OCI-LY3 (cell line): ENCODE results near the gene CHST14.

Source experiments
- EZH2phosphoT487 ChIP-seq: fragments of 200-600 bp; shearing (Covaris generic); IDR thresholded peaks from 2 replicates; pipeline ENCODE4 v1.6.1; 2018; ENCODE audit warnings: antibody characterized with exemption, mixed run types, low read depth
- TF ChIP-seq, protein P1 (sequence below): fragments of 200-600, 300-600 bp; sonication (generic); IDR thresholded peaks from 2 replicates; pipeline ENCODE4 v1.5.1; 2014; ENCODE audit warnings: antibody characterized with exemption, low read length, low read depth

DNA sequence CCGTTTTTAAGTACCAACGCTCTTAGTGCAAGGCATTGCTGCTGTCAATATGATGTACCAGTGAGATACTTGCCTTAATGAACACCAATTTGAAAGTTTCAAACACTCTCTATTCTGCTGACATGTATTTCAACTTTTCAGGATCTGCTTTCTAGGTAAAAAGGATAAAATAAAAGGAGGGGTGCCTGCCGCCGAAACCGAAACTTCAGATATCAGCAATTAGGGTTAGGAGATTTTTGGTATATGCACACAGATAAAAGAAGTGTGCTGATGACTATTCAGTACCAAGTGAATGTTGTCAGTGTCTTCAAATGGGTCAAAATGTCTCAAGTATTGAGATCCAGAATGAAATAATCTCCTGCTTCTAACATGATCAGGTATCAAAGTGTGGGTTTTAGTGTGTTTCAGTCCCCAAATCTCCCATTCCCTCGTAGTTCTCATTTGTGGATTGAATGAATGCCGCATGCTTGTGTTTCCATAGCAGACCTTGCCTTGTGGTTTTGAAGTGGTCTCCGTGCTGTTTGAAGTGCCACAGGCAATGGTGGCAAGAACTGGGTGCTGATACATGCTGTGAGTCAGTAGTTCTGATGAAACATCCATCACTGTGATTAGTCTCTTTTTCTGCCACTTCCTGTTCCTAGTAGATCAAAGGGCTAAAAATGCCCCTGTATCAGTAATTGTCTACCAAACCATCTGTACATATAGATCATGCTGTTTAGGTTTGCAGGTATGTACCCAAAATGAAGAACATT is 22.5 kb downstream of the CHST14 start:
- TF ChIP-seq, protein P1, sequence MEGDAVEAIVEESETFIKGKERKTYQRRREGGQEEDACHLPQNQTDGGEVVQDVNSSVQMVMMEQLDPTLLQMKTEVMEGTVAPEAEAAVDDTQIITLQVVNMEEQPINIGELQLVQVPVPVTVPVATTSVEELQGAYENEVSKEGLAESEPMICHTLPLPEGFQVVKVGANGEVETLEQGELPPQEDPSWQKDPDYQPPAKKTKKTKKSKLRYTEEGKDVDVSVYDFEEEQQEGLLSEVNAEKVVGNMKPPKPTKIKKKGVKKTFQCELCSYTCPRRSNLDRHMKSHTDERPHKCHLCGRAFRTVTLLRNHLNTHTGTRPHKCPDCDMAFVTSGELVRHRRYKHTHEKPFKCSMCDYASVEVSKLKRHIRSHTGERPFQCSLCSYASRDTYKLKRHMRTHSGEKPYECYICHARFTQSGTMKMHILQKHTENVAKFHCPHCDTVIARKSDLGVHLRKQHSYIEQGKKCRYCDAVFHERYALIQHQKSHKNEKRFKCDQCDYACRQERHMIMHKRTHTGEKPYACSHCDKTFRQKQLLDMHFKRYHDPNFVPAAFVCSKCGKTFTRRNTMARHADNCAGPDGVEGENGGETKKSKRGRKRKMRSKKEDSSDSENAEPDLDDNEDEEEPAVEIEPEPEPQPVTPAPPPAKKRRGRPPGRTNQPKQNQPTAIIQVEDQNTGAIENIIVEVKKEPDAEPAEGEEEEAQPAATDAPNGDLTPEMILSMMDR: no peak
- no peak for TF ChIP-seq EZH2phosphoT487
